ENCODE results near the gene C11orf52. TPM values are rescaled to one million over a fixed set of nuclear protein-coding genes. Genes with fewer than 3 reads are reported as not detected.

Gene C11orf52
- total RNA-seq, 1 experiment from 2014 or later: 4.0 TPM

DNA sequence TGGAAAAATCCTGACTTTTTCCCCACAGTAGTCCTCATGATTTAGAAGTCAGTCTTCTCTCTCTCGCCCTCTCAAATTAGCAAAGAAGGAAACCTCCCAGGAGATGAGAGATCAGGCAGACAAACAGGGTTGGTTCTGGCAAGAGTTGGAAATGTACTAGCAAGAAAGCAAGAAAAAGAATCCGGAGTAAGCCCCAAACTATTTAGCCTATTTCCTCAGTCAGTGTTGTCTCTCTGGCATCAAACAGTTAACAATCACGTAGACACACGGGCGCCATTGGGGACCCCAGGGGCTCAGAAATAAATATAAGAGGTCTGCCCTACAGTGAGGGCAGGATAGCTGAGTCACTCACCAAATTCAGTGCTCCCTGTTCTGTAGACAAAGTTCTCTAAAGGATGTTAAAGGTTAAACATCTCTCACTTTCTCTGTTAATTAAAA lies 4.7 kb downstream of the C11orf52 start:
- H3K9ac ChIP-seq (ENCODE audit: extremely low read depth, insufficient read length, low read length): peak overlapping the region; percentile 13
- no peak overlapping the region for H2BK12ac ChIP-seq (ENCODE audit: insufficient read length, low read depth, low read length)
- no peak overlapping the region for H4K8ac ChIP-seq (replicated peaks; ENCODE audit: insufficient read length, low read depth, low read length)
- H4K5ac ChIP-seq (ENCODE audit: insufficient read length, low read depth, low read length): no peak overlapping the region
- no peak overlapping the region for H3K56ac ChIP-seq (ENCODE audit: insufficient read length, low read depth, low read length)
- no peak overlapping the region for H2BK120ac ChIP-seq (ENCODE audit: low read depth, low read length, poor library complexity, severe bottlenecking)
- no peak for DNase-seq
- H3K79me1 ChIP-seq (ENCODE audit: insufficient read depth, low read depth, low read length, poor library complexity, severe bottlenecking): no peaks in the 10 kb centered on the region
- no peak overlapping the region for H3K4me3 Mint-ChIP-seq
- H3K27me3 ChIP-seq (ENCODE audit: insufficient read depth, low read length): no peaks in the 10 kb centered on the region
- no peak overlapping the region for H4K91ac ChIP-seq (ENCODE audit: insufficient read length, low read depth, low read length)
- H3K23me2 ChIP-seq (ENCODE audit: insufficient read length, low read depth, low read length, poor library complexity, severe bottlenecking): peaks cover 5% of the 10 kb centered on the region
- H3K4me2 ChIP-seq (ENCODE audit: insufficient read depth, insufficient read length, low read length): no peak overlapping the region
- no peaks in the 10 kb centered on the region for H3K36me3 Mint-ChIP-seq (ENCODE audit: insufficient read depth in 1 of 3, low read depth in 3 of 3)
- TF ChIP-seq, protein P1, sequence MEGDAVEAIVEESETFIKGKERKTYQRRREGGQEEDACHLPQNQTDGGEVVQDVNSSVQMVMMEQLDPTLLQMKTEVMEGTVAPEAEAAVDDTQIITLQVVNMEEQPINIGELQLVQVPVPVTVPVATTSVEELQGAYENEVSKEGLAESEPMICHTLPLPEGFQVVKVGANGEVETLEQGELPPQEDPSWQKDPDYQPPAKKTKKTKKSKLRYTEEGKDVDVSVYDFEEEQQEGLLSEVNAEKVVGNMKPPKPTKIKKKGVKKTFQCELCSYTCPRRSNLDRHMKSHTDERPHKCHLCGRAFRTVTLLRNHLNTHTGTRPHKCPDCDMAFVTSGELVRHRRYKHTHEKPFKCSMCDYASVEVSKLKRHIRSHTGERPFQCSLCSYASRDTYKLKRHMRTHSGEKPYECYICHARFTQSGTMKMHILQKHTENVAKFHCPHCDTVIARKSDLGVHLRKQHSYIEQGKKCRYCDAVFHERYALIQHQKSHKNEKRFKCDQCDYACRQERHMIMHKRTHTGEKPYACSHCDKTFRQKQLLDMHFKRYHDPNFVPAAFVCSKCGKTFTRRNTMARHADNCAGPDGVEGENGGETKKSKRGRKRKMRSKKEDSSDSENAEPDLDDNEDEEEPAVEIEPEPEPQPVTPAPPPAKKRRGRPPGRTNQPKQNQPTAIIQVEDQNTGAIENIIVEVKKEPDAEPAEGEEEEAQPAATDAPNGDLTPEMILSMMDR (conservative IDR thresholded peaks at IDR 0.05): no peak
- H3K79me2 ChIP-seq (ENCODE audit: insufficient read depth, low read length): no peaks in the 10 kb centered on the region
- H2AK5ac ChIP-seq (ENCODE audit: insufficient read length, low read length): no peak overlapping the region
- H3K4me1 ChIP-seq (ENCODE audit: insufficient read depth, low read length): peaks cover 3% of the 10 kb centered on the region; the same call in 1 of the 2 replicates
- no peak overlapping the region for H3K4ac ChIP-seq (ENCODE audit: low read depth, low read length)
- no peak overlapping the region for H2BK20ac ChIP-seq (ENCODE audit: low read depth, low read length, poor library complexity, severe bottlenecking)
- no peak overlapping the region; the same call in 1 of the 2 replicates for H3K14ac ChIP-seq (ENCODE audit: insufficient read depth, low read length)
- no peaks in the 10 kb centered on the region for H3K27me3 Mint-ChIP-seq (ENCODE audit: low read depth)
- H4K20me1 ChIP-seq (ENCODE audit: control insufficient read depth, insufficient read depth, insufficient read length): no peaks in the 10 kb centered on the region
- H3K27ac Mint-ChIP-seq: peak overlapping the region in 2 of 3 experiments; percentile 37 to 88; a peak in 3 of 7 replicates
- no peaks in the 10 kb centered on the region for H3K9me3 ChIP-seq (ENCODE audit: control insufficient read depth, low read depth, low read length)
- peak overlapping the region; percentile 12 for H2AFZ ChIP-seq (ENCODE audit: low read length)
- no peaks in the 10 kb centered on the region for H3K9me3 Mint-ChIP-seq
- no peak overlapping the region for H2BK15ac ChIP-seq (ENCODE audit: low read depth, low read length)
- no peak overlapping the region for H3T11ph ChIP-seq (ENCODE audit: low read length)
- H3K23ac ChIP-seq (ENCODE audit: insufficient read length, low read depth, low read length): no peak overlapping the region
- no peak overlapping the region for H3K18ac ChIP-seq (ENCODE audit: insufficient read length, low read depth, low read length)
- peaks cover 36 to 40% of the 10 kb centered on the region in 2 experiments for H3K4me1 Mint-ChIP-seq
- H3K27ac ChIP-seq (ENCODE audit: insufficient read length, low read depth, low read length): no peak overlapping the region
- no peak overlapping the region for H2BK5ac ChIP-seq (ENCODE audit: insufficient read length, low read length)
- no CpG with 5 or more reads among the region's 5 CpGs for WGBS (ENCODE audit: extremely low coverage, insufficient read length, low lambda C conversion rate)

All from H9 (cell line).